GM12878 (cell line): ENCODE data around the gene SMIM7. TPM values are rescaled to one million over a fixed set of nuclear protein-coding genes. Genes with fewer than 3 reads are reported as not detected.

Experiments
- ATAC-seq: fragments of 200-7000 bp; cut with Tn5 transposase; 3 replicates; pipeline ENCODE4 v1.9.1; 2020; ENCODE audit warnings: mild to moderate bottlenecking, moderate library complexity
- BruUV-seq: library from RNA; stranded (reverse); fragments of 400-500 nt; replicated peaks from 2 replicates; lab custom pipeline; 2021; lab: Mats Ljungman, UMichigan
- CTCF ChIA-PET: fragments of 300-600 bp; sonication (Branson Sonifier 250); formaldehyde crosslinking; extraction: SDS; loops from one replicate; lab custom pipeline; 2021; ENCODE audit warnings: inconsistent platforms; lab: Yijun Ruan, JAX
- POLR2A ChIA-PET: fragments of 350-600 bp; formaldehyde crosslinking; extraction: SDS; loops from one replicate; lab custom pipeline; 2021; ENCODE audit warnings: inconsistent platforms; lab: Charles Lee
- RAD21 ChIA-PET: fragments of 300-600 bp; sonication (Branson Sonifier 250); formaldehyde crosslinking; loops from one replicate; lab custom pipeline; 2023; ENCODE audit warnings: antibody characterized with exemption; ENCODE audit not compliant: unreplicated experiment; lab: Charles Lee
- SMC1A ChIA-PET: fragments of 300-600 bp; sonication (Branson Sonifier 250); formaldehyde crosslinking; loops from one replicate; lab custom pipeline; 2023; ENCODE audit not compliant: unreplicated experiment, uncharacterized antibody; lab: Charles Lee
- DNase-seq: peaks from one replicate; pipeline ENCODE4 v3.0.0-alpha.2; 2011; ENCODE audit warnings: low read depth, low spot score
- FAIRE-seq: peaks from 3 replicates; lab custom pipeline; 2011; peaks lifted over from hg19 to GRCh38; lab: Jason Lieb, UNC
- H2AFZ ChIP-seq: 2 replicates; pipeline ENCODE4 v1.6.0; 2011; ENCODE audit warnings: low read depth, low read length, control low read depth; ENCODE audit not compliant: control insufficient read depth
- H3K27ac ChIP-seq: 2 replicates; pipeline ENCODE4 v1.5.1; 2011; ENCODE audit warnings: control low read depth; ENCODE audit not compliant: control insufficient read depth, insufficient read depth
- H3K27me3 ChIP-seq, 2 experiments: replicated peaks in 1 of 2; 2 replicates each; pipeline versions ENCODE4 v1.6.0 to v1.6.1; 2011; ENCODE audit warnings: low read length in 1 of 2; ENCODE audit not compliant: control insufficient read depth in 2 of 2, insufficient read depth in 2 of 2
- H3K36me3 ChIP-seq, 2 experiments: 2 replicates each; pipeline ENCODE4 v1.5.1; 2011; ENCODE audit warnings: low read length in 1 of 2; ENCODE audit not compliant: control insufficient read depth in 2 of 2, insufficient read depth in 2 of 2
- H3K4me1 ChIP-seq: 2 replicates; pipeline ENCODE4 v1.6.1; 2011; ENCODE audit warnings: mild to moderate bottlenecking, low read length, moderate library complexity, mixed read lengths; ENCODE audit not compliant: control insufficient read depth, insufficient read depth
- H3K4me2 ChIP-seq: 2 replicates; pipeline ENCODE4 v1.6.0; 2011; ENCODE audit warnings: control low read depth; ENCODE audit not compliant: control insufficient read depth, insufficient read depth
- H3K4me3 ChIP-seq: fragments of 200-600 bp; sonication (generic); 2 replicates; pipeline ENCODE4 v1.5.1; 2016
- H3K79me2 ChIP-seq: 2 replicates; pipeline ENCODE4 v1.6.0; 2011; ENCODE audit warnings: low read length; ENCODE audit not compliant: control insufficient read depth, insufficient read depth
- H3K9ac ChIP-seq: 2 replicates; pipeline ENCODE4 v1.8.0; 2011; ENCODE audit warnings: low read length, control low read depth, mixed read lengths; ENCODE audit not compliant: control insufficient read depth, insufficient read depth
- H3K9me3 ChIP-seq: replicated peaks from 3 replicates; pipeline ENCODE4 v1.5.1; 2011; ENCODE audit warnings: mild to moderate bottlenecking, low read length; ENCODE audit not compliant: control insufficient read depth, insufficient read depth
- H4K20me1 ChIP-seq: 2 replicates; pipeline ENCODE4 v1.6.0; 2011; ENCODE audit not compliant: control insufficient read depth, insufficient read depth
- CHD1 ChIP-seq: IDR thresholded peaks from 2 replicates; pipeline ENCODE4 v1.6.1; 2012; ENCODE audit warnings: low read depth, low read length, improper control_type of control experiment
- CHD2 ChIP-seq: IDR thresholded peaks from 2 replicates; pipeline ENCODE4 v1.6.1; 2011; ENCODE audit warnings: low read depth, low read length, improper control_type of control experiment, borderline replicate concordance
- CREM ChIP-seq: IDR thresholded peaks from 2 replicates; pipeline ENCODE4 v1.6.1; 2014; ENCODE audit warnings: antibody characterized with exemption, low read depth
- IKZF2 ChIP-seq, 2 experiments: fragments of 450-650 bp; IDR thresholded peaks; 2 replicates each; pipeline ENCODE4 v1.6.1; 2017; ENCODE audit warnings: mild to moderate bottlenecking in 2 of 2, moderate library complexity in 2 of 2
- RBBP5 ChIP-seq: fragments of 200-600 bp; sonication (generic); conservative IDR thresholded peaks from 2 replicates; pipeline ENCODE4 v1.6.1; 2016
- SMAD1 ChIP-seq: fragments of 450-650 bp; IDR thresholded peaks from 2 replicates; pipeline ENCODE4 v1.6.1; 2018; ENCODE audit warnings: mild to moderate bottlenecking, low read depth; ENCODE audit not compliant: partially characterized antibody
- SPI1 ChIP-seq: IDR thresholded peaks from 2 replicates; pipeline ENCODE4 v1.6.1; 2011; ENCODE audit warnings: low read depth, mild to moderate bottlenecking, low read length, moderate library complexity, borderline replicate concordance; ENCODE audit not compliant: insufficient read depth
- SUZ12 ChIP-seq: fragments of 200-600 bp; sonication (generic); IDR thresholded peaks from one replicate; pipeline ENCODE4 v1.6.1; 2018; ENCODE audit warnings: antibody characterized with exemption, mild to moderate bottlenecking; ENCODE audit not compliant: unreplicated experiment
- TARDBP ChIP-seq: IDR thresholded peaks from 2 replicates; pipeline ENCODE4 v1.6.1; 2016; ENCODE audit warnings: borderline replicate concordance
- ZBTB4 ChIP-seq: fragments of 450-650 bp; formaldehyde crosslinking; IDR thresholded peaks from 2 replicates; pipeline ENCODE4 v1.4.0; 2022; ENCODE audit warnings: mild to moderate bottlenecking, moderate library complexity
- WGBS: methylation state at CpG from one replicate; pipeline ENCODE4 v1.1.6; 2016; ENCODE audit warnings: low lambda C conversion rate; ENCODE audit not compliant: insufficient replicate concordance, insufficient coverage; ENCODE audit errors: missing lambda C conversion rate; 5-methylcytosine and 5-hydroxymethylcytosine counted together
- in situ Hi-C: fragments of 300-500 bp; cut with MboI; formaldehyde crosslinking; loops from 9 replicates; pipeline ENCODE4 v1.14.3; 2018; ENCODE audit warnings: mixed read lengths
- intact Hi-C: fragments of 100-400 bp; cut with micrococcal nuclease; formaldehyde crosslinking; loops from one replicate; pipeline ENCODE4 v1.14.2; 2022; ENCODE audit not compliant: unreplicated experiment
- polyA plus RNA-seq, 11 experiments: library from polyadenylated mRNA; depleted of rRNA in 4 of 11; unstranded in 6 of 11; stranded (reverse) in 5 of 11; fragments of >200 nt; fragmentation: Nextera tagmentation in 4 of 11; fragmentation: Illumina TruSeq in 1 of 11; extraction: Ambion mirVana in 4 of 11; extraction: Trizol in 1 of 11; gene quantifications; 1 replicate in 1 of 11; 2 replicates in 10 of 11; pipeline versions ENCODE4 v1.2.1 to v1.2.3, GENCODE V29; 2011 to 2016; ENCODE audit warnings: inconsistent platforms in 2 of 11, missing spikeins in 2 of 11, low read depth in 1 of 11
- total RNA-seq, 4 experiments: library from RNA; depleted of rRNA in 3 of 4; stranded (reverse); fragments of >200 nt in 3 of 4; fragmentation: Illumina TruSeq in 1 of 4; extraction: Trizol in 1 of 4; gene quantifications; 2 replicates each; pipeline versions ENCODE4 v1.2.1 to v1.2.3, GENCODE V29; 2013 to 2021
- TF ChIP-seq, protein P1 (sequence below): fragments of 450-650 bp; IDR thresholded peaks from 2 replicates; pipeline ENCODE4 v1.6.1; 2017; ENCODE audit warnings: low read depth, mild to moderate bottlenecking, moderate library complexity

Gene SMIM7
- total and polyA plus RNA-seq, 10 of the 15 experiments (the other 5 are each of a cell fraction or from before 2014, with no cell fraction given) = 45.7 to 170 (median 70.8) TPM

DNA sequence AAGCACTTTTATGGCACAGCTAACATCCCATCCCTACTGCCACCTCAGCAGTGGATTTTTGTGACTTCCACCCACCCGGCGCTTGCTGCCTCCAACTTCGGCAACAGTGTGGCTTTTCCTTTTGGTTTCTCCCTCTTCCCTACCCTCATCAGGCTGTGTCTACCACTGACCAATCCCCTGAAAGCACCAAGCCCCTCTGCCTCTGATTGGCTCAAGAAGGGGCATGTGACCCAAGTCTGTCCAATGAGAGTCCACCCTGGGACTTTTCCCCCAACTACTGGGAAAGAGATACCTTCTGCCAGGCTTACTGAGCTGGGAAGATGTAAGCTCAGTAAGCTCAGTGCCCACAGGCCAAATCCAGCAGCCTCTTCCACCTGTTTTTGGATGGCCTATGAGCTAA is 5.8 kb downstream of the SMIM7 start (continued):
- TF ChIP-seq, protein P1, sequence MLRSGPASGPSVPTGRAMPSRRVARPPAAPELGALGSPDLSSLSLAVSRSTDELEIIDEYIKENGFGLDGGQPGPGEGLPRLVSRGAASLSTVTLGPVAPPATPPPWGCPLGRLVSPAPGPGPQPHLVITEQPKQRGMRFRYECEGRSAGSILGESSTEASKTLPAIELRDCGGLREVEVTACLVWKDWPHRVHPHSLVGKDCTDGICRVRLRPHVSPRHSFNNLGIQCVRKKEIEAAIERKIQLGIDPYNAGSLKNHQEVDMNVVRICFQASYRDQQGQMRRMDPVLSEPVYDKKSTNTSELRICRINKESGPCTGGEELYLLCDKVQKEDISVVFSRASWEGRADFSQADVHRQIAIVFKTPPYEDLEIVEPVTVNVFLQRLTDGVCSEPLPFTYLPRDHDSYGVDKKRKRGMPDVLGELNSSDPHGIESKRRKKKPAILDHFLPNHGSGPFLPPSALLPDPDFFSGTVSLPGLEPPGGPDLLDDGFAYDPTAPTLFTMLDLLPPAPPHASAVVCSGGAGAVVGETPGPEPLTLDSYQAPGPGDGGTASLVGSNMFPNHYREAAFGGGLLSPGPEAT = no peak
- TF ChIP-seq CREM (no peak), SUZ12 (no peak), IKZF2 (IDR thresholded peaks at IDR 0.05) (no peak)
- TF ChIP-seq, all 136 proteins: peak for 7

DNA sequence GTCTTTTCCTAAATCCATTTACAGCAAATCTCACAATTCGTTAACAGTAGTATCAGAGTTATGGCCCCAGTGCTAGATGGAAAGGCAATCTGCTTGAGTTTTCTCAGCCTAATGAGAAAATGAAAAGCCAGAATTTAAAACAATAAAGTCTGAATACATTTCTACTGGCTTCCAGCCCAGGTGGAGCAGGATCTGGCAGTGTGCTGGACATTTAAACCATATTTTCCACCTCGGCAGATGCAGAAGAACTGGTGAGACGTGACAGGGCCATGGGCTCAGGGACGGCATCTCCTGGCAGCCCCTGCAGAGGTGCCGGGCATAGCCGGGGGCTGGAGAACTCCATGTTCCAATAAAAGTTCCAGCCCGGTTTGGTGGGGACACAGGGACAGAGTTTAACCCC is 7.1 kb downstream of the SMIM7 start:
- 97% methylated on average over 7 of the region's 7 CpGs for WGBS
- ATAC-seq = no peak

More for the DNA sequence above, 7.1 kb downstream of the SMIM7 start:
- H2AFZ ChIP-seq = no peak overlapping the region
- H3K36me3 ChIP-seq = peaks cover 17 to 39% of the 10 kb centered on the region in 2 experiments
- TF ChIP-seq ZBTB4 (no peak), CHD2 (no peak), RBBP5 (no peak), CHD1 (no peak), SMAD1 (no peak), TARDBP (no peak), SPI1 (no peak)
- FAIRE-seq = no peak
- CTCF ChIA-PET = no interaction called here
- no TSS peak for BruUV-seq
- 0 out of 2 replicates have a peak, but pooled peaks cover 6% of the 10 kb centered on the region for H4K20me1 ChIP-seq
- H3K9ac ChIP-seq = no peak overlapping the region
- H3K4me2 ChIP-seq = no peak overlapping the region
- H3K79me2 ChIP-seq = peaks cover 18% of the 10 kb centered on the region
- H3K4me1 ChIP-seq = peaks cover 5% of the 10 kb centered on the region; the same call in 1 of the 2 replicates
- POLR2A ChIA-PET = no interaction called here
- SMC1A ChIA-PET = no interaction called here
- no peak overlapping the region for H3K4me3 ChIP-seq
- H3K27ac ChIP-seq = no peak overlapping the region
- DNase-seq = no peak
- no peaks in the 10 kb centered on the region for H3K9me3 ChIP-seq
- intact Hi-C loops (no loop called here), in situ Hi-C loops (no loop called here)
- no peaks in the 10 kb centered on the region for H3K27me3 ChIP-seq
- RAD21 ChIA-PET = no interaction called here
